Peyer's patch (tissue), 4 donors: ENCODE measurements around the gene ROBO3. TPM values are rescaled to one million over a fixed set of nuclear protein-coding genes. Genes with fewer than 3 reads are reported as not detected.

Experiments
- DNase-seq, 3 donors: peaks; one replicate each; pipeline ENCODE4 v3.0.0-alpha.2; 2017 to 2019
- H3K27ac ChIP-seq, 4 donors: fragments of 200-600 bp; sonication (generic); one replicate each; pipeline ENCODE4 v1.5.1; 2016 to 2019
- H3K27me3 ChIP-seq, 2 donors: fragments of 200-600 bp; sonication (generic); one replicate each; pipeline ENCODE4 v1.5.1; 2019
- H3K36me3 ChIP-seq, 3 donors: fragments of 200-600 bp; sonication (generic); one replicate each; pipeline ENCODE4 v1.5.1; 2016 to 2019
- H3K4me1 ChIP-seq, 4 donors: fragments of 200-600 bp; sonication (generic); one replicate each; pipeline ENCODE4 v1.5.1; 2016 to 2019
- H3K4me3 ChIP-seq, 4 donors: fragments of 200-600 bp; sonication (generic); 1 replicate in 3 of 4; 2 replicates in 1 of 4; pipeline ENCODE4 v1.5.1; 2016 to 2019; ENCODE audit warnings: mild to moderate bottlenecking in 1 of 4
- H3K9me3 ChIP-seq, 4 donors: fragments of 200-600 bp; sonication (generic); one replicate each; pipeline ENCODE4 v1.5.1; 2016 to 2019; ENCODE audit warnings: mild to moderate bottlenecking in 1 of 4
- POLR2A ChIP-seq, 2 donors: fragments of 450-650 bp; IDR thresholded peaks; one replicate each; pipeline ENCODE4 v1.5.1; 2017; ENCODE audit warnings: antibody characterized with exemption in 2 of 2, mild to moderate bottlenecking in 2 of 2, moderate library complexity in 2 of 2
- total RNA-seq, 4 donors: library from RNA; depleted of rRNA; stranded (reverse); fragments of >200 nt; gene quantifications; one replicate each; pipeline ENCODE4 v1.1.0, GENCODE V29; 2016
- TF ChIP-seq, protein P1 (sequence below), 6 experiments: fragments of 450-650 bp in 4 of 6; fragments of 200-600 bp in 2 of 6; sonication (generic) in 1 of 6; IDR thresholded peaks; one replicate each; pipeline ENCODE4 v1.5.1; 2017 to 2019; ENCODE audit warnings: antibody characterized with exemption in 6 of 6, mild to moderate bottlenecking in 3 of 6, moderate library complexity in 1 of 6

The ROBO3 gene
- total RNA-seq, 4 donors from 2014 or later: 3.6 to 49.5 (median 16.1) TPM

DNA sequence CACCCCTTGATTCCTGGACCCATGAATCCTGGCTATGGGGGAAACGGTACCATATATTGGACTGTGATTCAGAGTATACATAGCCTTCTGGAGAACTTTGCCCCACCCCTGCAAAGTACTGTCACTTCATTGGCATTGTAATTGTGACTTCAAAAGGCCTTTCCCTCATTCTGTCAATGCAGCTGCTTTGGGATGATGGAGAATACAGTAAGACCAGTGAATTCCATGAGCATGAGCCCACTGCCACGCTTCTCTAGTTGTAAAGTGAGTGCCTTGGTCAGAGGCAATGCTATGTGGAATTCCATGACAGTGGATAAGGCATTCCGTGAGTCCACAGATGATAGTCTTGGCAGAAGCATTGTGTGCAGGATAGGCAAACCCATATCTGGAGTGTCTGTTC lies 39.4 kb upstream of the ROBO3 start:
- no peaks in the 10 kb centered on the region for H3K36me3 ChIP-seq
- no peaks in the 10 kb centered on the region for H3K9me3 ChIP-seq
- no peaks in the 10 kb centered on the region for H3K27me3 ChIP-seq
- TF ChIP-seq POLR2A (IDR thresholded peaks at IDR 0.05): no peak
- TF ChIP-seq, protein P1, sequence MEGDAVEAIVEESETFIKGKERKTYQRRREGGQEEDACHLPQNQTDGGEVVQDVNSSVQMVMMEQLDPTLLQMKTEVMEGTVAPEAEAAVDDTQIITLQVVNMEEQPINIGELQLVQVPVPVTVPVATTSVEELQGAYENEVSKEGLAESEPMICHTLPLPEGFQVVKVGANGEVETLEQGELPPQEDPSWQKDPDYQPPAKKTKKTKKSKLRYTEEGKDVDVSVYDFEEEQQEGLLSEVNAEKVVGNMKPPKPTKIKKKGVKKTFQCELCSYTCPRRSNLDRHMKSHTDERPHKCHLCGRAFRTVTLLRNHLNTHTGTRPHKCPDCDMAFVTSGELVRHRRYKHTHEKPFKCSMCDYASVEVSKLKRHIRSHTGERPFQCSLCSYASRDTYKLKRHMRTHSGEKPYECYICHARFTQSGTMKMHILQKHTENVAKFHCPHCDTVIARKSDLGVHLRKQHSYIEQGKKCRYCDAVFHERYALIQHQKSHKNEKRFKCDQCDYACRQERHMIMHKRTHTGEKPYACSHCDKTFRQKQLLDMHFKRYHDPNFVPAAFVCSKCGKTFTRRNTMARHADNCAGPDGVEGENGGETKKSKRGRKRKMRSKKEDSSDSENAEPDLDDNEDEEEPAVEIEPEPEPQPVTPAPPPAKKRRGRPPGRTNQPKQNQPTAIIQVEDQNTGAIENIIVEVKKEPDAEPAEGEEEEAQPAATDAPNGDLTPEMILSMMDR (IDR thresholded peaks at IDR 0.05): no peak
- H3K27ac ChIP-seq: no peak overlapping the region
- DNase-seq: no peak
- no peak overlapping the region for H3K4me3 ChIP-seq
- peaks cover 0 to 6% (median 0%) of the 10 kb centered on the region in 4 donors for H3K4me1 ChIP-seq

DNA sequence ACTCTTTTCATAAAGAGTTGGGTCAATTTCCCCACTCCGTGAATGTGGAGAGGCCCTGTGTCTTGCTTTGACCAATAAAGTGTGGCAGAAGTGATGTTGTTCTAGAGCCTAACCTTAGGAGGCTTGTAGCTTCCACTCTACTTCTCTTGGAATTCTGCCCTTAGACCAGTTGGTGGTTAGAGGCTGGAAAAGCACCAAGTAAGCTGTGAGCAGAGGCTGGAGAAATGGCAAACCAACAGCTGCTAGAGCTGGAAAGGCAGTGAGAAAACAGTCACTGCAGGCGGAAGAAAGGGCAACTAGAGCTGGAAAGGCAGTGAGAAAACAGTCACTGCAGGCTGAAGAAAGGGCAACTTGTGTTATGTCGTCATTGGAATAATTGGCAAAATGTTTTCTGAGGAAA lies 35.2 kb upstream of the ROBO3 start:
- Histone ChIP-seq H3K4me1 (no peaks in the 10 kb centered on the region), H3K27ac (no peak overlapping the region), H3K36me3 (no peaks in the 10 kb centered on the region), H3K9me3 (no peaks in the 10 kb centered on the region), H3K27me3 (no peaks in the 10 kb centered on the region), H3K4me3 (no peak overlapping the region)
- no peak for DNase-seq
- TF ChIP-seq POLR2A (IDR thresholded peaks at IDR 0.05): no peak
- TF ChIP-seq, protein P1 (IDR thresholded peaks at IDR 0.05): no peak

DNA sequence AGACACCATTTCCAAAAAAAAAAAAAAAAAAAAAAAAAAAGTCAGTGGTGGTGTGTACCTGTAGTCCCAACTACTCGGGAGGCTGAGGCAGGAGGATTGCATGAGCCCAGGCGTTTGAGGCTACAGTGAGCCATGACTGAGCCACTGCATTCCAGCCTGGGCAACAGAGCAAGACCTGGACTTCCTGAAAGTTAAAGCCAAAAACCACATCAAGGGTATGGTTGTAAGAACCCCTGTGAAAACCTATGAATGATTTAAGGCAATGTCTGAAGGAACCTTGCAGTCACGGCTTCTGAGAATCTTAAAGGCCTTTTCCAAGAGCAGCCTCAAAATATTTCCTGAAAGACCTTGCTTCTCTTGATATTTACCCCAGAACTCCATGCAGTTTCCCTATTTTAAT lies 34.5 kb upstream of the ROBO3 start:
- Histone ChIP-seq H3K9me3 (no peaks in the 10 kb centered on the region), H3K27me3 (no peaks in the 10 kb centered on the region), H3K4me3 (no peak overlapping the region), H3K36me3 (no peaks in the 10 kb centered on the region), H3K4me1 (no peaks in the 10 kb centered on the region), H3K27ac (no peak overlapping the region)
- DNase-seq: no peak
- TF ChIP-seq, protein P1 (IDR thresholded peaks at IDR 0.05): no peak
- TF ChIP-seq POLR2A (IDR thresholded peaks at IDR 0.05): no peak

- H3K9me3 ChIP-seq: no peaks in the 10 kb centered on the region
- no peak overlapping the region for H3K27ac ChIP-seq
- DNase-seq: no peak
- H3K36me3 ChIP-seq: no peaks in the 10 kb centered on the region
- TF ChIP-seq, protein P1 (IDR thresholded peaks at IDR 0.05): no peak
- TF ChIP-seq POLR2A (IDR thresholded peaks at IDR 0.05): no peak
- no peaks in the 10 kb centered on the region for H3K27me3 ChIP-seq
- no peaks in the 10 kb centered on the region for H3K4me1 ChIP-seq
- H3K4me3 ChIP-seq: no peak overlapping the region
Observed at GRCh38 chr11:124831897-124832296, 33.3 kb upstream of the ROBO3 start.

DNA sequence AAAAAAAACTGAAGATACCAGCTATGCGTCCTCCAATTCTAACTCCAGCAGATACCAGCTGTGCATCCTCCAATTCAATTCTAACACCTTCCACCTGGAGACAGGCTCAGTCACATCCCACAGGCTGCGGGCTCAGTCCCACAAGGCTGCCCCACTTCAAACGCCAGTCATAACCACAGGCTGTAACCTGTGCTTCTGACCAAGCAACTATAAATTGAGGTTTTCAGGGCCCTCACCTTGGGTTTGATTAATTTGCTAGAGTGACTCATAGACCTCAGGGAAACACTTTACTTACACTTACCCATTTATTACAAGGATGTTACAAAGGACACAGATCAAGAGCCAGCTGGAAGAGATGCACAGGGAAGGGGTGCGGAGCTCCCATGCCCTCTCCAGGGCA lies 32.7 kb upstream of the ROBO3 start:
- no peak overlapping the region for H3K4me3 ChIP-seq
- TF ChIP-seq, protein P1 (IDR thresholded peaks at IDR 0.05): no peak
- no peak for TF ChIP-seq POLR2A (IDR thresholded peaks at IDR 0.05)

More for the DNA sequence above, 32.7 kb upstream of the ROBO3 start:
- Histone ChIP-seq H3K4me1 (no peaks in the 10 kb centered on the region), H3K9me3 (no peaks in the 10 kb centered on the region), H3K27me3 (no peaks in the 10 kb centered on the region), H3K36me3 (no peaks in the 10 kb centered on the region), H3K27ac (no peak overlapping the region)
- no peak for DNase-seq
